ENCODE data around the gene GPC2. TPM values are rescaled to one million over a fixed set of nuclear protein-coding genes. Genes with fewer than 3 reads are reported as not detected.
A peak's percentile ranks its signal among the peaks of the same experiment; 100 is the strongest.
"Not testable (repeated sequence)": the region's sequence is repeated elsewhere in the genome, so short reads cannot be mapped to it uniquely, and the experiment has no call there.

Gene GPC2
- total RNA-seq, 1 experiment from 2014 or later = 3.2 TPM

DNA sequence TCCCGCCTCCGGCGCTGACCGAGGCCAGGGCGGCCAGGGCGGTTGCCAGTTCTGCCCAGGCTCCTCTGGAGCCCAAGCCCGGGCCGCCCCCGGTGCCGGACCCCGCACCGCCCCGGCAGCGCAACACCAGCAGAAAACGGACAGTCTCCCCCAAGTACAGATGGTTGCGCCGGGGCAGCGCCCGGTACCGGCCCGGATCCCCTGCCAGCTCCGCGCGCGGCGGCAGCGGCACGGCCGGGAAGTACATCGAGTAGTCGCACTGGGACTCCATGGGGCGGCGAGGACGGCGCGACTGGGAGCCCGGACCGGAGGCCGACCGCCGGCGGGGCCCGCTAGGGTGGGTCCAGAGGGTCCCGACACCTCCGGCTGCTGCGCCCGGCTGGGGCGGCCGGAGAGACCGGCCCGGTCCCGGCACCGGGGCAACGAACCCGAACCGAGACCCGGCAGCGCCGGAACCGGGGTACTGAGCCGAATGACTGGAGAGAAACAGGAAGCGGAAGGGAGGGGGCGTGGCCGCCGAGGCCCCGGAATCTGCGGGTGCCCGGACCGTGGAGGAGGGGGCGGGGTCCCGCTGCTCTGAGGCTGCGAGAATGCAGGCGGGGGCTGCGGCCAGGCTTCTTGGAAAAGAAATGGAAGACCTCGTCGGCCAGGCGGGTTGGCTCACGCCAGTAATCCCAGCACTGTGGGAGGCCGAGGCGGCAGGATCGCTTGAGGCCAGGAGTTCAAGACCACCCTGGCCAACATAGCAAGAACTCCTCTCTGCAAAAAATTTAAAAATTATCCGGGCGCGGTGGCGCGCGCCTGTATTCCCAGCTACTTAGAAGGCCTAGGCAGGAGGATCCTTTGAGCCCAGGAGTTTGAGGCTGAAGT, 18.7 kb downstream of the GPC2 start, which contains the start of gene TRAPPC14:
TSS of gene TRAPPC14 (minus strand) at position 495 of the 870 bp plus-strand sequence. CDS start at position 271, 224 bp downstream.
- DNase-seq (ENCODE audit: low read depth, low spot score) = peak; percentile 85
- in situ Hi-C loops (cut with HindIII; ENCODE audit: low pct_unique_long_range_greater_than_20kb, low sequenced_read_pairs) = no loop called here

DNA sequence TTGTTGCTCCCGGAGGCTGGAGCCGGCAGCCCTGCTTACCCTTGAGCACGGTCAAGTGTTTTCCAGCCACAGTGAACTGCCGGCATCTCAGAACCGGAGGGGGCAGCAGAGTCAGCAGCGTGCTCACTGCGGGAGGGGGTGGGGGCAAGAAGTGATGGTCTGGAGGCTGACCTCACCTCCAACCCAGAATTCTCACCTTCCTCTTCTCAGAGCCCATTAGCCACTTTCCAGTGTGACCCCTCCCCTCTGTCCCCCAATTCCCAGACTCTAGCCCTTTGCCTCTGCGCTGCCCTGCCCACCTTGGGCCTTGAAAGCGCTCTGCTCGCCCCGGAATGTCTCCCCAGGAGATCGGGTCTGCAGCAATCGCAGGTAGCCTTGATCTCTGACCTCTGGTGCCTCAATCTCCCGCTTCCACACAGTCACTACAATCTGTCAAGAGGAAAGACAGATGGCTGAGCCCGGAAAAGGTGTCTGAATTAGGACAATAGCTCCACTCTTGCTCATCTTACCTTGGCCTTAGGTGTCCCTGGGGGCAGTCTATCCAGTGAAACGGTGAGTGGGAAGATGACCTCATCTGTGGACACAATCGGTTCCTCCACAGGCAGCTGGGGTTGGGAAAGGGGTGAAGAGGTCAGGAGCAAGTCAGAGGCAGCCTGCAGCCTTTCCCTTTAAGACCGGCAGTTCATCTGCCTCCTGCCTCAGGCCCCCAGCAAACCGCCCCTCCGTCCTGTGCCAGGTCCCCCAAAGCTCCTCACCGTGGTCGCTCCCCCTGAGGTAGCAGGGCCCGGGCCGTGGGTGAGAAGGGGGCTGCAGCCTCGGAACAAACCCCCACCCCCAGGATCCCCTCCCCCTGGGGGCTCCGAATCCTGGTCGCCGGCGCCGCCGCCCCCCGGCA, 19.6 kb downstream of the GPC2 start:
- in situ Hi-C loops (cut with HindIII; ENCODE audit: low pct_unique_long_range_greater_than_20kb, low sequenced_read_pairs) = no loop called here
- peak; percentile 74 for DNase-seq (ENCODE audit: low read depth, low spot score)

DNA sequence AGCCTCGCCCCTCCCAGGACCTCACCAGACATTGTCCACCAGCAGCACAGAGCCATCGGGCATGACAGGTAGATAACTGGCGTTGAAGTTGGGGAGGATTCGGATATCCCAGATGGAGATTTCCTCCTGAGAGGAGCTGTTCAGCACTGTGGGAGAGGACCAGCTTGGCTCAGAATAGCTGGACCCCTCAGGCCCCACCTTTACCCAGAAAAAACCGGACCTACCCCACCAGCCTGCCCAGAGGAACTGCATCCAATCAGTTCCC, 20.2 kb downstream of the GPC2 start:
- in situ Hi-C loops (cut with HindIII; ENCODE audit: low pct_unique_long_range_greater_than_20kb, low sequenced_read_pairs) = no loop called here

GRCh38 chr7:100156331-100157068, 20.7 kb downstream of the GPC2 start:
- no peak for DNase-seq (ENCODE audit: low read depth, low spot score)
- in situ Hi-C loops (cut with HindIII; ENCODE audit: low pct_unique_long_range_greater_than_20kb, low sequenced_read_pairs) = no loop called here

More for the DNA sequence above, 20.2 kb downstream of the GPC2 start:
- no peak for DNase-seq (ENCODE audit: low read depth, low spot score)

DNA sequence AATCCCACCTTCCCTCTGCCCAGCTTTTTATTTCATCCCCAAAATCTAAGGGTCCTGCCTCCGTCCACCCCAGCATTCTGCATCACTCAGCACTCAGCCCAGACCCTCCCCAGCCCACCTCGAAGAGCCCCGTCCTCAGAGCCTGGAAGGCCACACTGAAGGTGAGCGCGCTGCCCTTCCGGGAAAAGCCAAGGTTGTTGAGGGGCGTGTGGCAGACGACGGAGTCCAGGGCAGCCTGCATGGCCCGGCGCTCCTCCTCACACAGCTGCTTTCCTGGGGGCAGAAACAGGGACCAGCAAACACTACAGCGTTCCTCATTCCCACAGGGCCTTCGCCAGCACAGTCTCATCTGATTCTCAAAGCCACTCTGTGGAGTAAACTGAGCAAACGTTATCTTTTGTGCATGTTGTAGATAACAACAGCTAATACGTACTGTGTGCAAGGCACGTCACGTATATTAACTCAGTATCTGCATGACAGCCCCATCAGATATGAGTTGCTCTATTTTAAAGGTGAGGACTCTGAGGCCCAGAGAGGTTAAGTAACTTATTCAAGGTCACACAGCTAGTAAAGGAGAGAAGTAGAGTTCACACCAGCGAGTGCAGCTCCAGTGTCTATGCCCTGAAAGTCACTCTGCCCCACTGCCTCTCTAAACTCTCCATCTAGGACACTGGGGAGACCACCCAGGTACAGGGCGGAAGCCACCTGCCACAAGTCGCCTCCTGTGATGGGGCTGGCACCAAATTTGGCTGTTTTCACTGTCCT, 21.4 kb downstream of the GPC2 start:
- in situ Hi-C loops (cut with HindIII; ENCODE audit: low pct_unique_long_range_greater_than_20kb, low sequenced_read_pairs) = no loop called here

GRCh38 chr7:100154651-100155491, 22.3 kb downstream of the GPC2 start:
- no peak for DNase-seq (ENCODE audit: low read depth, low spot score)
- in situ Hi-C loops (cut with HindIII; ENCODE audit: low pct_unique_long_range_greater_than_20kb, low sequenced_read_pairs) = no loop called here

More for the DNA sequence above, 21.4 kb downstream of the GPC2 start:
- DNase-seq (ENCODE audit: low read depth, low spot score) = no peak

DNA sequence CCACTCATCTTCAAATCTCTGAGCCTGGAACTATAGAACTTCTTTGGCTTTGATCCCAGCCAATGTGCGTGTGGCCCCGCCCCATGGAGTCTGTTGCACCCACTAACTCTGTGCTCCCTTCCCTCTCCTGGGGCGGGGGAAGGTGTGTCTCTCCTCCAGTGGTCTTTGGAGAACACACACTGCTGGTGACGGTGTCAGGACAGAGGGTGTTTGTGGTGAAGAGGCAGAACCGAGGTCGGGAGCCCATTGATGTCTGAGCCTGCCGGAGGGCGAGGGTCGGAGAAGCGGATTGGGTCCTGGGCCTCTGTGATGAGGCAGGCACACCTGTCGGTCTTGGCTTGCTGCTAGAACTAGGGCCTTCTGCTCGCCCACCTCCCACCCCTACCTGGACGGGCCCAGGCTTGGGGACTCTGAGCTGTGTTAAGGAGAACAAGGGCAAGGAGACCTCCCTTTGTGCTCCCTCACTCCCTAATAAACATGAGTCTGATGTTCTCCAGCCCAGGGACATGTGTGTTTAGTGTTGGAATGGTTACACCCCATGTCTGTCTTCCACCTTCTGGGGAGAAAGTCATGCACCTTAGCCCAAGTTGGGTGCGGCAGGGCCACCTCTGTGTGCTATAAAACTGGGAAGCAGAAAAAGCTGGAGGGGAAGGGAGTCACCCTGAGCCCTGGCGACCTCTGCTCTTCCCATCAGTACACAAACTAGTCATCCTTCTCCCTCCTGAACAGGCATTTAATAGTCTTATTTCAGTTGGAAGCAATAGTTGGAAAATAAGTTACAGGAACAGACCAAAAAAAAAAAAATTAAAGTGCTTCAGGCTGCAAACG, 23.3 kb downstream of the GPC2 start:
- DNase-seq (ENCODE audit: low read depth, low spot score) = no peak
- in situ Hi-C loops (cut with HindIII; ENCODE audit: low pct_unique_long_range_greater_than_20kb, low sequenced_read_pairs) = no loop called here

DNA sequence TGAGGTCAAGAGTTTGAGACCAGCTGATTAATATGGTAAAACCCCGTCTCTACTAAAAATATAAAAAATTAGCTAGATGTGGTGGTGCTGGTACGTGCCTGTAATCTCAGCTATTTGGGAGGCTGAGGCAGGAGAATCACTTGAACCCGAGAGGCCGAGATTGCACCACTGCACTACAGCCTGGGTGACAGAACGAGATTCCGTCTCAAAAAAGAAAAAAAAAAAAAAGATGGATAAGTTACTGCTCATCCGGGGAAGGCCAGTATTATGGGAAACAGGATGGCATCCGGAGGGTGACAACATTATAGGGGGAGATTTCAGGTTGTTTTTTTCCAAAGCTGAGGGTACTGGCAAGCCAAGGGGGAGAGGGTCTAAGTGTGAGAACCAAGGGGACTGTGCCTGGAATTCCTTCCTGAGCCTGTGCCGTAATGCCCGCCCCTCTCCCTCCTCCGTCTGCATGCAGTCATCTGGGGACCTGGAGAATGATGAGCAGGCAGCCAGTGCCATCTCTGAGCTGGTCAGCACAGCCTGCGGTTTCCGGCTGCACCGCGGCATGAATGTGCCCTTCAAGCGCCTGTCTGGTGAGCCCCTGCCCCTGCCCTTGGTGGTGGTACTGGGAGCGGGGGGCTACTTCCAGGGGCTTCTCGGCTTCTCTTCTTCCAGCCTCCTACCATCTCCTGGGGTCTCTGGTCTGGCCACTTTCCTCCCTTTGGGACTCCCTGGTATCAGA, 24.1 kb downstream of the GPC2 start:
- in situ Hi-C loops (cut with HindIII; ENCODE audit: low pct_unique_long_range_greater_than_20kb, low sequenced_read_pairs) = no loop called here
- DNase-seq (ENCODE audit: low read depth, low spot score) = no peak

DNA sequence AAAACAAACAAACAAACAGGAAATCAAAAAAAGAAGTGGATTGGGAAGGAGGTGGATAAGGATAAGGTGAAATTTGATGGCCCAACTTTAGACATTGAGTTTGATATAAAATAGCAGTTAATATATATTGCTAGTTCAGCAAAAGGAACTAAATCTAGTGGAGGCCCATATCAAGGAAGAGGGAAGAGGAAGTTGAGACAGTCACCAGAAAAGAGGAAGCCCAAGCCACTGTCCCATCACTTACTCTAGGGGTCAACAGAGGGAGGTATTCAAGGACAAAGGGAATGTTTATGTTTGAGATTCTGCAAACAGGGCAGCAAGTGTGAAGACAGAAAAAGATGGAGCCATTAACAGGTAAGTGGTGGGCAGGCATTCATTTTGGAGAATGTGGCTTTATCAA, 24.8 kb downstream of the GPC2 start:
- in situ Hi-C loops (cut with HindIII; ENCODE audit: low pct_unique_long_range_greater_than_20kb, low sequenced_read_pairs) = no loop called here
- DNase-seq (ENCODE audit: low read depth, low spot score) = no peak

DNA sequence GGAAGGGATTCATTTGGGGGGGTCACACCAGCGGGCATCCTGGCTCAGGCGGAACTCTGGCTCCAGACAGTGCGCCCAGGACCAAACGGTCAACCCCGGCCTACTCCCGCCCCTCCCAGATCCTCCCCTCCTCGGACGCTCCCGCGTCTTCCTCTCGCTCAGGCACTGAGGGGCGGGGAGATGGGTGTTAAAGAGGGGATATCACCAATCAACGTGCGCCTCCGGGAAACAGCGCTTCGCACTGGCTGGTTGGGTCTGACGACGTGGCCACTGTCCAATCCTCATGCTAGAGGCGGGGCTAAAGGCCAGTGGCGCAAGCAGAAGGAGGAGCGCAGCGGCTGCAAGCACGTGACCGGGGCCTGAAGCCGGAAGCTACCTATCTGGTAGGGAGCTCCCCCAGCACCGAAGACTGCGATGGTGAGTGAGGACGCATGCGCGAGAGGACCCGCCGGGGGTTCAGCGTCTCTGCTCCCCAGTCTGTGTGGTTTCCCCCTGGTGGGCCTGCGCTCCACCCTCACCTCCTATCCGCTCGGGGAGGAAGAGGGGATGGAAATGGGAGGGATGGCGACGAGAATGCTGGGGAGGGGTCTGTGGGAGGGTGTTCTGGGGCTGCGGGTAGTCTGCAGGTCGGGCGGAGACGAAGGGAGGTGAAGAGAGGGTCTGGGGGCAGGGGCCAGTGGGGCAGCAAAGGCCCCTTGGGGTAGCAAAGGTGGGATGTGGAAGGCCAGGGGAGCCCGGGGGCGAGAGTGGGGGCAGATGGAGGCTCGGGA, 28.4 kb downstream of the GPC2 start, which contains the start of gene LAMTOR4:
TSS of gene LAMTOR4 (plus strand) at position 360 of the 770 bp plus-strand sequence. CDS start at position 415, 55 bp downstream.
- peak; percentile 100 for DNase-seq (ENCODE audit: low read depth, low spot score)
- in situ Hi-C loops (cut with HindIII; ENCODE audit: low pct_unique_long_range_greater_than_20kb, low sequenced_read_pairs) = no loop called here

DNA sequence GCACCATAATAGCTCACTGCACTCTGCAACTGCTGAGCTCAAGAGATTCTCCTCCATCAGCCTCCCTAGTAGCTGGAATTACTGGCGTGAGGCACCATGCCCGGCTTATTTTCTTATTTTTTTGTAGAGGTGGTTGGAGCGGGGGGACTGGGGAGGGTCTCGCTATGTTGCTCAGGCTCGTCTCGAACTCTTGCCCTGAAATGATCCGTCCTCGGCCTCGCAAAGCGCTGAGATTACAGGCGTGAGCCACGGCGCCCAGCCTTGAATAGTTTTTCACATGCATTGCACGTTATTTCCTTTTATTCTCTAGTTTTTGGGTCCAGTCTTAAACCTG, 29.0 kb downstream of the GPC2 start:
- in situ Hi-C loops (cut with HindIII; ENCODE audit: low pct_unique_long_range_greater_than_20kb, low sequenced_read_pairs) = no loop called here
- no peak for DNase-seq (ENCODE audit: low read depth, low spot score)

DNA sequence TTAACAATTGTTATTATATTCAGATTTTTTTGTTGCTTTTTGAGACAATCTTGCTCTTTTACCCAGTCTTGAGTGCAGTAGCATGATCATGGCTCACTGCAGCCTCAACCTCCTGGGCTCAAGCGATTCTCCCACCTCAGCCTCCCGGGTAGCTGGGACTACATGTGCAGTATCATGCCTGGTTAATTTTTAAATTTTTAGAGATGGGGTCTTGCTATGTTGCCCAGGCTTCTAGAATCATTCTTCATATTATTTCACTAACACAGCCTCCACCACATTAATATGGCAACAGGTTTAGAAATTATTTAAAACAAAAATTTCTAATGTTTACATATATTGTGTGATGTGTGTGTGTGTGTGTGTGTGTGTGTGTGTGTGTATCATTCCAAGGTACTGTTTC, 29.9 kb downstream of the GPC2 start:
- in situ Hi-C loops (cut with HindIII; ENCODE audit: low pct_unique_long_range_greater_than_20kb, low sequenced_read_pairs) = no loop called here
- no peak for DNase-seq (ENCODE audit: low read depth, low spot score)

DNA sequence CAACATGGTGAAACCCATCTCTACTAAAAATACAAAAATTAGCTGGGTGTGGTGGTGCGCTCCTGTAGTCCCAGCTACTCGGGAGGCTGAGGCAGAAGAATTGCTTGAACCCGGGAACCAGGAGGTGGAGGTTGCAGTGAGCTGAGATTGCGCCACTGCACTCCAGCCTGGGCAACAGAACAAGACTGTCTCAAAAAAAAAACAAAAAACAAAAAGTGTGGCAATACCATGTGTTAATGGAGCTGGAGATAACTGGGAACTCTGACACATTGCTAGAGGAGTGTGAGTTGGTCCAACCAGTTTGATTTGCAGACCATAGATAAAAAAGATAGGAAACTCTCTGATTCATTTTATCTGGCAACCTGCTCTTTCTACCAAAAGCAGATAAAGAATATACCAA, 30.8 kb downstream of the GPC2 start:
- in situ Hi-C loops (cut with HindIII; ENCODE audit: low pct_unique_long_range_greater_than_20kb, low sequenced_read_pairs); DNase-seq (ENCODE audit: low read depth, low spot score): not testable (repeated sequence)

DNA sequence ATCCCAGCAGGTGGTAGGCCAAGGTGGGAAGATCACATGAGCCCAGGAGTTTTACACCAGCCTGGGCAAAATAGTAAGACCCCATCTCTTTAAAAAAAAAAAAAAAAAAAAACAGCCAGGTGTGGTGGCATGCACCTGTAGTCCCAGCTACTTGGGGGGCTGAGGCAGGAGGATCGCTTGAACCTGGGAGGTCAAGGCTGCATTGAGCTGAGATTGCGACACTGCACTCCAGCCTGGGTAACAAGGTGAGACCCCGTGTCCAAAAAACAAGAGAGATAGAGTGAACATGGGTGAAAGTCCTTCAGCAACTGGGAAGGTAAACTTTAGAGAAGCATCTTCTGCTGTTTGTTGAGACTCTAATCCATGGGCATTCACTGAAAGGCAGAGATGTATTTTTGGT, 34.7 kb downstream of the GPC2 start:
- no peak for DNase-seq (ENCODE audit: low read depth, low spot score)
- in situ Hi-C loops (cut with HindIII; ENCODE audit: low pct_unique_long_range_greater_than_20kb, low sequenced_read_pairs) = no loop called here

DNA sequence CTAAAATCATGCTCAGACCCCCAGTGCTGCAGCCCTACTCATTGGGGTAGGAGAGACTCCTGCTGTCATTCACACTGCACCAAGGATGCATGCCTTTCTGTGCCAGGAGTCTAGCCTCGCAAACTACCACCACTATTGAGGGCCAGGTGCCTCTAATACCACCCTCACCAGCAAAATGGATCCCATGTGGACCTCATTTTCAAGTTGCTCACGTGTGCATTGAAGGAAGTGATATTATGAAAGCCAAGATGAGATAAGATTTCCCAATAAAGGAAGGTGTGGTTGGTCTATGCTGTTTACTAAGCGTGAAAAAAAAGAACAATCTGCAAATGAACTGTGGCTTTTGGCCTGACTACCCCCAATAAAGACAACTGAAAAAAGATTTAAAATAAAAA, 35.6 kb downstream of the GPC2 start:
- in situ Hi-C loops (cut with HindIII; ENCODE audit: low pct_unique_long_range_greater_than_20kb, low sequenced_read_pairs) = no loop called here
- no peak for DNase-seq (ENCODE audit: low read depth, low spot score)
